Measurements from ENCODE around the gene RNF182.
"Not testable (repeated sequence)": the region's sequence is repeated elsewhere in the genome, so short reads cannot be mapped to it uniquely, and the experiment has no call there.

Gene RNF182

DNA sequence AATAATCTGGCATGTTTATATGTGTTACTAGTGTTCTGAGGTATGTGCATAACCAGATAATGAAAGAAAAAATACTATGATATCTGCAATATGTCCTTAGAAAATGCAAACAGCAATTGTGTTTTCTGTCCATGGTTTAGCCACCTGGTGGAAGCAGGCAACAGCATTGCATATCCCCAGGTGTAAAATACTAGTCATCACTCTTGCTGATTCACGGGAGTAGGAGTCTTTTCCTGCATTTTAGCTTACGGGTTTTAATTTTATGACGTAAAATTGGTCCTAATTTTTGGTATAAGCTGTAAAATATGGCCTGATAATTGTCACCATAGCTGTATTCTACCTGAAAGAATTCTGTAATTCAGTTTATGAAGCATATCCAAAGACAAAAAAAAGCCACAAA is 2.5 kb downstream of the RNF182 start:
- H3K27ac ChIP-seq = no peak overlapping the region
- no peak for TF ChIP-seq ZFX (IDR thresholded peaks at IDR 0.05)
- TF ChIP-seq, protein P1, sequence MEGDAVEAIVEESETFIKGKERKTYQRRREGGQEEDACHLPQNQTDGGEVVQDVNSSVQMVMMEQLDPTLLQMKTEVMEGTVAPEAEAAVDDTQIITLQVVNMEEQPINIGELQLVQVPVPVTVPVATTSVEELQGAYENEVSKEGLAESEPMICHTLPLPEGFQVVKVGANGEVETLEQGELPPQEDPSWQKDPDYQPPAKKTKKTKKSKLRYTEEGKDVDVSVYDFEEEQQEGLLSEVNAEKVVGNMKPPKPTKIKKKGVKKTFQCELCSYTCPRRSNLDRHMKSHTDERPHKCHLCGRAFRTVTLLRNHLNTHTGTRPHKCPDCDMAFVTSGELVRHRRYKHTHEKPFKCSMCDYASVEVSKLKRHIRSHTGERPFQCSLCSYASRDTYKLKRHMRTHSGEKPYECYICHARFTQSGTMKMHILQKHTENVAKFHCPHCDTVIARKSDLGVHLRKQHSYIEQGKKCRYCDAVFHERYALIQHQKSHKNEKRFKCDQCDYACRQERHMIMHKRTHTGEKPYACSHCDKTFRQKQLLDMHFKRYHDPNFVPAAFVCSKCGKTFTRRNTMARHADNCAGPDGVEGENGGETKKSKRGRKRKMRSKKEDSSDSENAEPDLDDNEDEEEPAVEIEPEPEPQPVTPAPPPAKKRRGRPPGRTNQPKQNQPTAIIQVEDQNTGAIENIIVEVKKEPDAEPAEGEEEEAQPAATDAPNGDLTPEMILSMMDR (conservative IDR thresholded peaks at IDR 0.05) = peak; percentile 9; the same call in 1 of the 2 replicates

DNA sequence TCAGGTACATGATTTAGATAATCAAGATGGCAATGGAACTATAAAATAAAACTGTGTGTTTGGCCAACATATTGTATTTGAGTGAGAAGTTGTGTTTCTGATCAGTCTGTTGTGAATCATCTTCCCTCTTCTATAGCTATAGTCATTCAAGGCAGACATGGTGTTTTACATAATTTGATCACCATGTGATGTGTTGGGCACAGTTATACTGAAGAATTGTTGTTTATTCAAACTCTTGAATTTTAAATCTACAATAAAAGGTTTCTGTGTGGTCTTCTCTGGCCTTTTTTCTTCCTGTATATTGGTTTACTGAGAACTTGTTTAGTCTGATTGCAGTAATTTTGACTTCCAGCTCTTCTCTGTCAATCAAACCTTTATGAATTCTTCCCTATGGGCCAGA is 4.4 kb downstream of the RNF182 start:
- H3K27ac ChIP-seq = no peak overlapping the region
- TF ChIP-seq ZFX (IDR thresholded peaks at IDR 0.05) = no peak
- TF ChIP-seq, protein P1 (conservative IDR thresholded peaks at IDR 0.05) = no peak

DNA sequence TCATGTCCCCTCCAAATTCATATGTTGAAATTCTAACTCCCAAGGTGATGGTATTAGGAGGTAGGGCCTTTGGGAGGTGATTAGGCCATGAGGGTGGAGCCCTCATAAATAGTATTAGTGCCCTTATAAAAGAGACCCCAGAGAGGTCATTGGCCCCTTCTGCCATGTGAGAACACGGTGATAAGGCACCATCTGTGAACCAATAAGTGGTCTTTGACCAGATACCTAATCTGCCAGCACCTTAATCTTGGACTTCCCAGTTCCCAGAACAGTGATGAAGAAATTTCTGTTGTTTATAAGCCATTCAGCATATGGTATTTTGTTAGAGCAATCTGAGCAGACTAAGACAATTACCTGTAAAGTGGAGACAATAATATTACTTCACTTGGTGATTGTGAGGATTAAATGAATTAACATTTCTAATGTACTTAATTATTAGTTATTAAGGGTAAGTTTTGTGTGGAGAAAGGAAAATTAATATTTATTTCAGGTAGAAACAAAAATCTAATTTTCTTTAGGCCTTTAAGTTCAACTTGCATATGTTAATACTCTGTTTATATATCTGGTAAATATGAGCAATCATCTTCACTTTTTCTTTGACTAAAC is 7.1 kb downstream of the RNF182 start:
- TF ChIP-seq ZFX (IDR thresholded peaks at IDR 0.05) = no peak
- TF ChIP-seq, protein P1 (conservative IDR thresholded peaks at IDR 0.05) = no peak
- no peak overlapping the region for H3K27ac ChIP-seq

DNA sequence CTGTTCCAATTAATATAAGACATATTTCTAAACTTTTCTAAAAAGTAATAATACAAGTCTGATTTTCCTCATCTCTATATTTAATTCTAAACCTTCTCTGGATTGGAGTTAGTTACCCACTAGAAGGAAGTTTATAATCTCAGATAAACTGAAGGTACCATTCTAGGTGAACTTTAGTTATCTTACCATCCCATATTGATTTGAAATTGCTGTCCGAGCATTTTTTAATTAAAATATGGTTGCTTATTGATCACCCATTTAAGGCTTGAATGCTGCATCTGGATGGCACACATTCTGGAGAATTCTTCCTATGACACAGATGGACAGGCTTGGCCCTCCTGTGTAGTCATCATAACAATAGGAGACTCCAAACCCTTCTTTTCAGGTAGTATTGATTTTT is 8.0 kb downstream of the RNF182 start:
- TF ChIP-seq, protein P1 (conservative IDR thresholded peaks at IDR 0.05) = no peak
- TF ChIP-seq ZFX (IDR thresholded peaks at IDR 0.05) = no peak
- no peak overlapping the region for H3K27ac ChIP-seq

DNA sequence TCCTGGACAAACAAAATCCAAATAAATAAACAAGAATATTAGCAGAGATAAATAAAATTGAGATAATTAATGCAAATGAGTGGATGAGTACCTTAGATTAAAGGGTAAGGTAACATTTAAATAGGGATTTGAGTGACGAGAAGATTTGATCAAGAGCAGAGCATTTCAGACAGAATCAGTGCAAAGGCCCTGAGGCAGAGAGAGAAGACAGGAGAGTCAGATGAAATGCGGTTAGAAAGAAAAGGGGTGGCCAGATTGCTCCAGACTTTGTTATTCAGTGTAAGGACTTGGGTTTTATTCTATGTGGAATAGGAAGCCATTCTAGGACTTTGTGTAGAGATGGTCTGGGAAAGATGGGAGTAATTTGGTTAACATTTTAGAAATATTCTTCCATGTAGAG is 10.0 kb downstream of the RNF182 start:
- no peak overlapping the region for H3K27ac ChIP-seq
- no peak for TF ChIP-seq ZFX (IDR thresholded peaks at IDR 0.05)
- TF ChIP-seq, protein P1 (conservative IDR thresholded peaks at IDR 0.05) = no peak

DNA sequence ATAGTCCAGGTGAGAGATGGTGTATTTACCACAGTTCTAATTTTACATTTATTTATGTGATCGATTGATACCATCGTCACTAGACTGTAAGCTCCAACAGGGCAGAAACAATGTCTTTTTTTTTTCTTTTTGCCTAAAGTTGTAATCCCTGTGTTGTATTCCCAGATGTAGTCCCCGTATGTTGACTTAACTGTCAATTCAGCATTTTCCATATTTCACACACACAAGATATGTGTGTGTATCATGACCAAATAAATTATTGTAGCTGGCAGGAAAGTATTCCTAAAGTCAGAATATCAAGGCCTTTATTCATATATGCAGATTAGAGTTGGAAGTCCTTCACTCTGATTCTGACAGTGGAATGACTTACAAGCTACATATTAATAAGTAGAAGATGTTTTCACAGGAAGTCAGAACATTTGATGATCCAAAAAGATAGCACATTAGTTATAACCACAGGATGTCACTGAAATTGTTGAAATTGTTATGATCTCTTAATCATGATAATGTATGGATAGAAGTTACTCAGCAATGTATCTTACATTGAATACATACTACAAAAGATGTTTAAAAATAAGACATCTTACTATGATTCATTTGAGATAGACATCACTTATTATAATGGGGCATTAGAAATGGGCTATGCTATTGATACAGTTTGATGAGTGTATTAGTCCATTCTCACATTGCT is 10.6 kb downstream of the RNF182 start:
- no peak for TF ChIP-seq ZFX (IDR thresholded peaks at IDR 0.05)
- TF ChIP-seq, protein P1 (conservative IDR thresholded peaks at IDR 0.05) = no peak
- no peak overlapping the region for H3K27ac ChIP-seq

DNA sequence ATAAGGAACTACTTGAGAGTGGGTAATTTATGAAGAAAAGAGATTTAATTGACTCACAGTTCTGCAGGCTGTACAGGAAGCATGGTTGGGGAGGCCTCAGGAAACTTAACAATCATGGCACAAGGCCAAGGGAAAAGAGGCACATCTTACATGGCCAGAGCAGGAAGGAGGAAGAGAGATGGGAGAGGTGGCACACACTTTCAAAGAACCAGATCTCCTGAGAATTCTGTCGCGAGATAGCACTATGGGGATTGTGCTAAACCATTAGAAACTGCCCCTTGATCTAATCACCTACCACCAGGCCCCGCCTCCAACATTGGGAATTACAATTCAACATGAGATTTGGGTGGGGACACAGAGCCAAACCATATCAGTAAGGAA is 11.1 kb downstream of the RNF182 start:
- not testable (repeated sequence) for H3K27ac ChIP-seq

DNA sequence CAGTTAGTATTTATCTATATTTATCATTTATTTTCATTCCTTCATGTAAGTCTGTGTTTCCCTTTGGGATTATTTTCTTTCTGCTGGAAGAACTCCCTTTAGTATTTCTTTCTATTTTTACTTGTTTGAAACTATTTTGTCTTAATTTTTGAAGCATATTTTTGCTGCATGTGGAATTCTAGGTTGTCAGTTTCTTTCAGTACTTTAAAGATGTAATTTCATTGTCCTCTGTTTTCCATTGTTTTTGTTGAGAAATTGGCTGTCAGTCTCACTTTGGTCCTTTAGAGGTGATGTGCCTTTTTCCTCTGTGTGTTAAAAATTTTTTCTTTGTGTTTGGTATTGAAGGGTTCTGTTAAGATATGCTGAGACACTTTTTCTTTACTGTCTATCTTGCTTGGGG is 17.1 kb downstream of the RNF182 start:
- H3K27ac ChIP-seq = no peak overlapping the region
- TF ChIP-seq ZFX (IDR thresholded peaks at IDR 0.05) = no peak
- TF ChIP-seq, protein P1 (conservative IDR thresholded peaks at IDR 0.05) = no peak

All from C4-2B (cell line).